GM21576 (cell line): ENCODE measurements around the gene HDGFL2.

ENCODE experiments used
- ATAC-seq: cut with Tn5 transposase; IDR thresholded peaks from one replicate; pipeline ENCODE4 v1.9.1; 2021; ENCODE audit warnings: mild to moderate bottlenecking, moderate library complexity; ENCODE audit not compliant: unreplicated experiment

HDGFL2 gene

DNA sequence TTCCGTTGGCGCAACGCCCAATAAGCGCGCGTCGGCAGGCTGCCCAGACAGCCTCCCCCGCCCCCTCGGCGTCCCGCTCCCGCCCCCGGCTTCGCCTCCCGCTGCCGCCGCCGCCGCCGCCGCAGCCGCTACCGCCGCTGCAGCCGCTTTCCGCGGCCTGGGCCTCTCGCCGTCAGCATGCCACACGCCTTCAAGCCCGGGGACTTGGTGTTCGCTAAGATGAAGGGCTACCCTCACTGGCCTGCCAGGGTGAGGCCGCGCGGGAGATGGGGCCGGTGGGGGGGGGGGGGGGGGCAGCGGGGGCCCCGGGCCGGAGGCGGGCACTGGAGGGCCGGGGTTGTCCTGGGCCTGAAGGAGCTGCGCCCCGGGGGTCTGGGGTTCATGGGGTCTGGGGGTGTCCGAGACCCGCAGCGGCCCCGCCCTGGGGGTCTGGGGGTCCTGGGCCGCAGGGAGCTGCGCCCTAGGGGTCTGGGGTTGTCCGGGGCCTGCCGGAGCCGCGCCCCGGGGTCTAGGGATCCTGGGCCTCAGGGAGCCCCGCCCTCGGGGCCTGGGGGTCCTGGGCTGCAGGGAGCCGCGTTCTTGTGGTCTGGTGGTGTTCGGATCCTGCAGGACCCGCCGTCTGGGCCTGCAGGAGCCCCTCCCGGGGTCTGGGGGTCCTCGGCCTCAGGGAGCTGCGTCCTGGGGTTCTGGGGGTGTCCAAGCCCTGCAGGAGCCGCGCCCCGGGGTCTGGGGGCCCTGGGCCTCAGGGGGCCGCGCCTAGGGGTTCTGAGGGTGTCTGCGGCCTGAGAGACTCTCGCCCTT lies at the start of gene HDGFL2:
Gene HDGFL2 (plus strand): TSS at position 124 of the 801 bp plus-strand sequence. CDS start 54 bp downstream, at position 178.
- no peak for ATAC-seq

DNA sequence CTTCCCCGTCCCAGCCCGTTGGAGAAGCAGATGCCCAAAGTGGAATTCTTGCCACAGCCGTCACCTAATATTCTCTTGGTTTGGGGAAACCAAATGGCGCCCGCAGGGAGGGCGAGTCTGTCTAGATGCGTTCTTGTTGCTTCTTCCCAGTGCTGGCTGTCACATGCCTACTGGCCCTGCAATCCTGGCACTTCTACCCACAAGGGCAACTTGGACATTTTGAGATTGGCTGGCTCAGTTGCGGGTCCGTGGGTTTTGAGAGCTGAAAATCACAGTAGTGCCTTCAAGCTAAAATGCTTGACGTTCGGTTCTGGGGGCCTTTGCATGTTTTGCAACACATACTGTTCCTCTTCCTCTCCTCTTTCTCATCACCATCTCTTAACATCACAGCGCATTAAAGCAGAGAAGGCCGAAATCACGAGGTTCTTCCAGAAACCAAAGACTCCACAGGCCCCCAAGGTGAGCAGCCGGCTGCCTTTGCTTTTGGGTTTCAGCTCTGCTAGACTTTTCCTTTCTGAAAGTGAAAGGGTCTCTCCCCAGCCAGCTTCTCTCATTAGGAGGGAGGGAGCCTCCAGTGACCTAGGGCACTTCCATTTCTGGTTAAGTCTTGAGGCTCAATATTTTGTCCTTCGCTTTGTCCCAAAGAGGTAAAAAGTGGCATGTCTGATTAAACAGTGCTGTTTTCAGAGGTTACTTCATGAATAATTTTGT lies 48.5 kb upstream of the HDGFL2 start:
- ATAC-seq = no peak

GRCh38 chr19:4425537-4425936 lies 46.6 kb upstream of the HDGFL2 start:
- no peak for ATAC-seq

- ATAC-seq = no peak
Measured at GRCh38 chr19:4428326-4428975, 43.6 kb upstream of the HDGFL2 start.

GRCh38 chr19:4429256-4429655 lies 42.8 kb upstream of the HDGFL2 start:
- ATAC-seq = no peak

DNA sequence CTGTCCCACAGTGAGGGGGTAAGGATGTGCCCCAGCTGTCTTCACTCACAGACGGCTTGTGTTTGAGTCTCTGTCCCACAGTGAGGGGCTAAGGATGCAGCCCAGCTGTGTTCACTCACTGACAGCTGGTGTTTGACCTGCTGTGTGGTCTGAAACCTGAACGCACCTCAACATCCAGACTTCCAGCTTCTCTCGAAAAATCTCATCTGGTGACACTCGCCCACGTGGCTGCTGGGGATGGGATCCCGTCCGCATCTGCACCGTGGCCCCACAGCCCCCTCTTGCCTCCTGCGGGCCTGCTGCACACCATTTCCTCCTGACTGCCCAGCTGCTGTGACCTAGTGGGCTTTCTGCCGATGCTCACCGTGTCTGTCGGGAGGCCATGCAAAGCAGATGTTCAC lies 42.3 kb upstream of the HDGFL2 start:
- no peak for ATAC-seq

DNA sequence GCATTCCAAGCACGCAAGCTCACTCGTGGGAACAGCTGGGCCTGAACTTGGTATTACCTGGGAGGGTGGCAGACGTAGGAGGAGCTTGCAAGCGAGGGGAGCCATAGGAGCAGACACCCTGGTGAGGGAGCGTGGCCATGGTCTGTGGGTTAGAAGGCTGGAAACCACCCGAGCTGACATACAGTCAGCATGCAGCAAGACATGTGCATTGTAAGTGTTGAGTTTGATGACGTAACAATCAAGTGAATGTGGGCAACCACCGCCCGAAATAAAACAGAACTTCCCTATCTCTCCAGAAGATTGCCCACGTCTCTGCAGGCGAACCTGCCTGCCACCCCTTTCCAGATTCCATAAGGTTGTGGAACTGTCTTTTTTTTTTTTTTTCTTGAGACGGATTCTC lies 41.3 kb upstream of the HDGFL2 start:
- ATAC-seq = no peak

- ATAC-seq = no peak
Measured at GRCh38 chr19:4431296-4431695, 40.8 kb upstream of the HDGFL2 start.

DNA sequence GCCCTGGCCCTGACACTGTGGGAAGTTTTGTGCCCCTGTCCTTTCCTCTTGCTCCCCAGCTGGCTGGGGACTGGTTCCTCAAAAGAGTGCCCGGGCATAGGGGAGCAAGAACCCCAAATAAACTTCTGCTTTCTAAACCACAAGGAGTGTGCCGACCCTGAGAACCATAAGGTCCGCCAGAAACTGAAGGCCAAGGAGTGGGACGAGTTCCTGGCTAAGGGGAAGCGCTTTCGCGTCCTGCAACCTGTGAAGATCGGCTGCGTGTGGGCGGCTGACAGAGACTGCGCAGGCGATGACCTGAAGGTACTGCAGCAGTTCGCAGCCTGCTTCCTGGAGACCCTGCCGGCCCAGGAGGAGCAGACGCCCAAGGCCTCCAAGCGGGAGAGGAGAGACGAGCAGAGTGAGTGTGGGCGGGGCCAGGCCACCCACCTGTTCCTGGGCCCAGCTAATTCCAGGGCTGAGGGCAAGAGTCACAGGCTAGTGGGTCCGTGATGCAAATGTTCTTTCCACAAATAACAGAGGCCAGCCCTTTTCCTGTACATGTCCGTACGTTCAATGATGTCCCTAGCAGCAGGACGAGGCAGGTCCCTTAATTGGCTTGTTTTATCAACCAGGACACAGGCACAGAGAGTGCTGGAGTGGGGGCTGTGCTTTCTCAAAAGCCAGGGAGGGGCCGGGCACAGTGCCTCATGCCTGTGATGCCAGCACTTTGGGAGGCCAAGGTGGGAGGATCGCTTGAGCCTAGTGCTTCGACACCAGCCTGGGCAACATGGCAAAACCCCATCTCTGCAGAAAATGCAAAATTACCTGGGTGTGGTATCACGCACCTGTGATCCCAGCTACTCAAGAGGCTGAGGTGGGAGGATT lies 40.1 kb upstream of the HDGFL2 start:
- ATAC-seq = no peak

- ATAC-seq = no peak
Measured at GRCh38 chr19:4432918-4433506, 39.1 kb upstream of the HDGFL2 start.

DNA sequence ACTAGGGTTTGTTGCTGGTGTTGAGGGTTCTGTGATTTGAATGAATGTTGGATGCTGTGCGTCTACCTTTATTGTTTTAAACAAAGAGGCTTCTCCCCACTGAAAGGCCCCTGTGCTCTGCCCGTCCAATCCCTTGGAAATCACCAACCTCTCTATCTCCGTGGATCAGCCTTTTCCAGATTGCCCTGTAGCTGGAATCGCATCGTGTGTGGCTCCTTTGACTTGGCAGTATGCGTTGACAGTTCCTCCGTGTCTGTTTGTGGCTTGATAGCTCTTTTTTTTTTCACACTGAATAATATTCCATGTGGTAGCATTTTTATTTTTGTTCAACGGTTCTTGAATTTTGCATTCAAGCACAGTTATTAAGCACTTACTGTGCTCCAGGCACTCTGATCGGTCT lies 37.7 kb upstream of the HDGFL2 start:
- no peak for ATAC-seq

DNA sequence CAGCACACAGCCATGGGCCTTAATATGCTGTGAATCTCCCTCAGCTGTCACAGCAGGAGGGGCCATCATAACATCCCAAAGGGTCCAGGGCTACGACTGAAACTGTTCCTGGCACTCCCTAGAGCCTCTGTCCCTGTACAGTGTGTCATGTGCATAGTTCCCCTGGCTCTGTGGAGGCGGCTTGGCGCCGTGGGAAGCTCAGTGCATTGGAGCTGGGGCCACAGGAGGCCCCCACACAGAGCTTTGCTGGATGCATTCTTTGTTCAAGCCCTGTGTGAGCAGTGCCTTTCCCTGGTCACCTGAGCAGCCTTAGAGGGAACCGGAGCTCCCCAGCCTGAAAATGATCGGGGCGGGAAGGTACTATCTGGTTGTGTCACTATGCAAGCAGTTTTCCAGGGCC lies 35.9 kb upstream of the HDGFL2 start:
- ATAC-seq = no peak

DNA sequence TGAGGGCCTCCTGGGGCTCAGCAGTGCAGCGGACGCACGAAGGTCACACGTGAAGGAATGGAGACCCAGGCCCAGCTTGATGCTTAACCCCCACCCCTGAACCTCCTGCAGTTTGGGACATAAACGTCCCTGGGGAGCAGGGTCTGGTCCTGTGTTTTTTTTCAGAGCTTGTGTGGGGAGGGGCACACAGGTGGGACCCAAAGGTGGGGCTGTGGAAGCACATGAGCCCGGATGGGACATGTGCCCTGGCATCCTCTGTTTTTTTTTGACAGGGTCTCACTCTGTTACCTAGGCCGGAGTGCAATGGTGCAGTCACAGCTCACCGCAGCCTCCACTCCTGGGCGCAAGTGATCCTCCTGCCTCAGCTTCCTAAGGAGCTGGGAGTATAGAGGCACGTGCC lies 35.0 kb upstream of the HDGFL2 start:
- ATAC-seq = no peak

GRCh38 chr19:4439243-4439642 lies 32.9 kb upstream of the HDGFL2 start:
- no peak for ATAC-seq

- no peak for ATAC-seq
Measured at GRCh38 chr19:4441994-4442818, 29.9 kb upstream of the HDGFL2 start.

GRCh38 chr19:4442819-4443146 lies 29.3 kb upstream of the HDGFL2 start:
- no peak for ATAC-seq

DNA sequence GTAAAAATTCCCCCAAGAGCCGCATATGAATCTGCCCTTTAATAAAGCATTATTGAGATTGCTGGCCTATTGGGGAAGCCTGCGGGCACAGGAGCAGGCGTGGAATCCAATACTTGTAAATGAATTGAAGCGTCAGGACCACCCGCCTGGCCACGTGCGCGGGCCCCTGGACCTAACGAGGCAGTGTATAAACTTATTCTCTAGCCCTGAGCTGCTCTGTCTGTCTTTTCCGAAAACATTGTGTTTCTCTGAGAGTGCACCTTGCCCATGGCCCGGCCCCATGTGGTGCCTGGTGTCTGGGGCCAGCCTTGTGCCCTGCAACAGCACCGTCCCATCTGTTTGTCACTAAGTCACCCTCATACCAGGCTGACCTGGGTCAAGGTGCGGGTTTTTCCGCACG lies 28.9 kb upstream of the HDGFL2 start:
- ATAC-seq = no peak

DNA sequence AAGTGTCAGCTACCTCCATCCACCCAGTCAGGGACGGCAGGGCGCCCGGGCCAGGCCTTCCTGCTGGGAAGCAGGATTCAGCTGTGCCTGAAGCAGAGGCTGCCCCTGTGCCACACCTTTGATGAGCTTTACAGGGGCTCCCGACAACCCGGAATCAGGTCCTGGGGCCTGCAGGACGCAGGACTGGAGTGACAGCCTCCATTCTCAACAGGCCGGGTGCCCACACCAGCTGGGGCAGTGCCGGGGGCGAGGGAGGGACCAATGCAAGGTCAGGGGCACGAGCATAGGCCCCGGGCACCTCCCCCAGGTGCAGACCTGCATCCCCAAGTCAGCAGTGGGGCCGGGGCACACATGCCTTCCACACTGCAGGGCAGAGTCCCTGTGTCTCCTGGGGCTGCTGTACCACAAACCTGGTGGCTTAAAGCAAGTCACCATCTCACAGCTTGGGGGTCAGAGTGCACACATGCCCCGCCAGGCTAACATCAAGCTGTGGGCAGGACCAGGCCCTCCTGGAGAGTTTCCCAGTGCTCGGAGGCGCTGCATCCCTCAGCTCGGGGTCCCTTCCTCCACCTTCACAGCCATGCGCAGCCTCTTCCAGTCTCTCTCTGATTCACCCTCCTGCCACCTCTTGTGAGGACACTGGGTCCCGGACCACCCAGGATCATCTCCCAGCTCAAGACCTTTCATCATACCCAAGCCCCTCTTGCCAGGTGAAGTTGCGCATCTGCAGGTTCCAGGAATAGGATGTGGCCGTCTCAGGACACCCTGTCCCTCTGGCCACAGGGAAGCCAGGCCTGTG lies 27.9 kb upstream of the HDGFL2 start:
- no peak for ATAC-seq
